Stimulated activated naive CD8-positive, alpha-beta T cell treated with anti-CD3 and anti-CD28 coated beads, Interleukin-15, Interleukin-2, amounts not matched to agents 100 ng/mL and 50 ng/mL, for 24 hours (primary cell): Measurements from ENCODE around the gene KLK11.

Experiments used
- H3K27ac Mint-ChIP-seq: one replicate; pipeline ENCODE4 v1.8.0; 2021; ENCODE audit warnings: mild to moderate bottlenecking, mixed read lengths
- H3K27me3 Mint-ChIP-seq: one replicate; pipeline ENCODE4 v1.8.0; 2021; ENCODE audit warnings: mixed read lengths
- H3K36me3 Mint-ChIP-seq: one replicate; pipeline ENCODE4 v1.8.0; 2021; ENCODE audit warnings: low read depth, mixed read lengths
- H3K4me1 Mint-ChIP-seq: one replicate; pipeline ENCODE4 v1.8.0; 2021; ENCODE audit warnings: low read depth, mixed read lengths
- H3K4me3 Mint-ChIP-seq: one replicate; pipeline ENCODE4 v1.8.0; 2021; ENCODE audit warnings: mild to moderate bottlenecking, mixed read lengths
- H3K9me3 Mint-ChIP-seq: one replicate; pipeline ENCODE4 v1.8.0; 2021; ENCODE audit warnings: mixed read lengths

KLK11 gene

DNA sequence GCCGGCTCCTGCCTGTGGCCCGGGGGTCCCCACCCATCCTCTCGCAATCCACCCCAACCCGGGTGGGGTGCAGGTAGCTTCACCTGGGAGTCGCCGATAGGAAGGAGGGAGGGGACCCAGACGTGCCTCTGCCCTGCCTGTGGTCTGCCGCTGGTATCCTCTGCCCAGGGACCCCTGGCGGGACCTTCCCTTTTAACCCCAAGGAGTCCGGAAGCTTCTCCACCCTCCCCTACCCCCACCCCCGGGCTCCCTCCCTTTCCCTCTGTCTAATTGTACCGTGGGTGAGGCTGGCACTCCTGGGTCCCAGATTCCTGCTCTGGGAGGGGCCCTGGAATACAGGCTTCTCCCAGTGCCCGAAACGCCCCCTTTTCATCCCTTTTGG lies 6.9 kb downstream of the KLK11 start, which contains the start of gene KLK10:
TSS of gene KLK10 (minus strand) at position 166 of the 382 bp plus-strand sequence. CDS start 579 bp downstream, outside the sequence.
- H3K36me3 Mint-ChIP-seq: no peaks in the 10 kb centered on the region
- no peaks in the 10 kb centered on the region for H3K9me3 Mint-ChIP-seq
- peaks cover 15% of the 10 kb centered on the region for H3K4me1 Mint-ChIP-seq
- peaks cover 75% of the 10 kb centered on the region for H3K27me3 Mint-ChIP-seq
- peak within 1 kb of the TSS; percentile 24 for H3K4me3 Mint-ChIP-seq
- H3K27ac Mint-ChIP-seq: no peak within 1 kb of the TSS

DNA sequence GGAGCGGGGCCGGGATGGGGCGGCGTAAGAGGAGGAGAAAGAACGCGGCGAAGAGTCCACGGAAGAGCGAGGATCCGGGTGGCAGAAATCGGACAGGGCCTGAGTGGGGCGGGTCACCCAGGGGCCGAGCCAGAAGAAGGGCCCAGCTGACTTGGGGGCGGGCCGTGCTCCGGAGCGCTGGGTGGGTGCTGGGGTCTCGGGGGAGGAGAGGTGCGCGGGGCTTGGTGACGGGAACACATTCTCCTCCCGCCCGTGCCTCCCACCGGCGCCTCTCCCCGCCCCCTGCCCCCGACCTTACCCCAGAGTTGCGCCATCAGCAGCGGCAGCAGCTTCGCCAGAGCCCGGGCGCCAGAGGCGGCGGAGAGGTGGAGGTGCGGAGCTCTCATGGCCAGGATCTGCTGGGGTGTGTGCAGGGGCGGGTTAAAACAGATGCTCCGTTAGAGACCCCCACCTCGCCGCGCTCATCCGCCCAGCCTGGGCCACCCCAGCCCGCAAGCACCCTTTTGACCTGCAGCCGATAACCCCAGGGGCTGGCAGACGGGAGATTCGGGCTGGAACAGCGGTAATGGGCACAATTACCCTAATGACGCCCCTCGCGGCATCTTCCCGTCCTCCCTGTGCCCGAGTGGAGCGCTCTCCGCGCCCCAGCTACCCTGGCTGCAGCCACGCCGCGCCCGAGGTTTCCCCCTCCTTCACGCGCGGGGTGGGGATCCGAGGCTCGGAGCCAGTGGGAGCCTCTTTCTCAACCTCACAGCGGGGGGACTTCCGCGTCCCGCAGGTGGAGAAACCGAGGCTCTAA lies 7.5 kb downstream of the KLK11 start:
- Mint-ChIP-seq H3K9me3 (no peaks in the 10 kb centered on the region), H3K4me3 (peak overlapping the region; percentile 24), H3K36me3 (no peaks in the 10 kb centered on the region), H3K4me1 (peaks cover 15% of the 10 kb centered on the region), H3K27me3 (peaks cover 78% of the 10 kb centered on the region), H3K27ac (no peak overlapping the region)

DNA sequence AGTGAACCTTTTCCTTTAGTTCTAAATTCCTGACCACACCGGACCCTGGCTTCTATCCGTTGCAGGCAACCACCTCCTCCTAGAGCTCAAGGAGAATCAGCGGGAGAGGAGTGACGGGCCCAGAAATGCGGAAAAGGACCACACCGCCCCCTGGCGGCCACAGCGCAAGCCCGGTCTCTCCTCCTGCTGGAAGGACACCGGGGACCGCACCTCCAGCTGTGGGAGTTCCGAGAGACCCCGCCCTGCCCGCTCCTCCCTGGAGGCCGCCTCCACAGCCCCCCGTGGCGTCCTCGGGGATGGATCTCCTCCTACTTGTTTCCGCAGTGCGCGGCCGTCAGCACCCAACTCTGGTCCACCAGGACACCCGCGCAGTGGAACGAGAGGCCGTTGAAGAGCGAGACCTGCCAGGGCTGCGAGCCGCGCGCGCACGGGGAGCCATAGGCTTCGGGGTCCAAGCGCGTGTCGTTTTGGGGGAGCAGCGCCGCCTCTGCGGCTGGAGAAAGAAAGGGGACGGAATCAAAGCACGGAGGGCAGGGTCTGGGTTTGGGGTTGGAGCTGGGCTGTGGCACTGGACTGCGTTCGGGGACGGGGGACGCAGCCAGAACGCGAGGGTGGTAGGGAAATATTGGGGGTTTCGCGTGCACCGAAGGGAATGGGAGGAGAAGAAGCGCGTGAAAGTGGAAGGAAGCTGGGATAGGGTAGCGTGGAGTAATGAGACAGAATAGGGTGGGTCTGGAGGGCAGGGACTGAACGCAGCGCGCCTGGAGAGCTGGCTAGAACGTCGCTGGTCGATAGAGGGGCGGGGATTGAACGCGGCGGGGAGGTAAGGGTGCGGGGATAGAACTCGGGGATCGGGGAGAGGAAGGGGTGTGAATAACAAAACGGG lies 9.4 kb downstream of the KLK11 start:
- Mint-ChIP-seq H3K4me1 (peaks cover 15% of the 10 kb centered on the region), H3K9me3 (no peaks in the 10 kb centered on the region), H3K27me3 (peaks cover 70% of the 10 kb centered on the region), H3K36me3 (no peaks in the 10 kb centered on the region), H3K27ac (no peak overlapping the region), H3K4me3 (peak overlapping the region; percentile 1)

DNA sequence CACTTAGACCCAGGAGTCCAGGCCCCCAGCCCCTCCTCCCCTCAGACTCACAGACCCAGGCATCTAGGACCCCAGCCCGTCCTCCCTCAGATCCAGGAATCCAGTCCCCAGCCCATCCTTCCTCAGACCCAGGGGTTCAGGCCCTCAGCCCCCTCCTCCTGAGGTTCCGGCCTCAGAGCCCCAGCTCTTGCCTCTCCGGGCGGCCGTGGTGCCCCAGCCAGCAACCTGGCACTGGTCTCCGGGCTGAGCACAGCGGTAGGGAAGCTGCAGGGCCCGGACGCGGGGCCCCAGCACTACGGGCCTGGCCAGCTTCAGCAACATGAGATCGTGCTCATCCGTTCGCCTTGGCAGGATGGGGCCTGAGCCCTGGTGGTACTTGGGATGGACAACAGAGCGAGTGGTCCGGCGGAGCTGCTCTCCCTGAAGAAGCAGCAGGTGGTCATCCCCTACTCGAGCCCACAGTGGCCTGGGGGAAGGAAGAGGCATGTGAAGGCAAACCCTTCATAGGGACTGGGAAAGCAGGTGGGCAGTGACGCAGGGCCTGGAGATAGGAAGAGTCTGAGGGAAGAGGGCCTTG lies 10.6 kb downstream of the KLK11 start:
- peaks cover 63% of the 10 kb centered on the region for H3K27me3 Mint-ChIP-seq
- H3K4me3 Mint-ChIP-seq: no peak overlapping the region
- H3K4me1 Mint-ChIP-seq: peaks cover 15% of the 10 kb centered on the region
- no peak overlapping the region for H3K27ac Mint-ChIP-seq
- no peaks in the 10 kb centered on the region for H3K36me3 Mint-ChIP-seq
- no peaks in the 10 kb centered on the region for H3K9me3 Mint-ChIP-seq

DNA sequence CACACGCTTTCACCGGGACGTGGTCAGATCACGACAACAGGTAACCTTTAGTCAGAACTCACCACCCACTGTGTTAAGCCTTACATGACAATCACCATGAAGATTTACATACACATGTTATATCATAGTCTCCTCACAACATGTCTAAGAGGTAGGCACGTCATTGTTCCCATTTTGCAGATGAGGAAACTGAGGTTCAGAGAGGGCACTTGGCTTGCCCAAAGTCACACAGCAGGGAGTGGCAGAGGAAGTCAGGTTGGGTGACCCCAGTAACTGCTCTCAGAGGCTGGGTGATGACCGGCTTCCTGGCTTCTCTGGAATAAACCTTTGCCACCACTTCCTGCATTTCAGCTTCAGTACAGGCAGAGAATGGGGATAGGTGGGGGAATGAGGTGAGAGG lies 12.2 kb downstream of the KLK11 start:
- no peaks in the 10 kb centered on the region for H3K36me3 Mint-ChIP-seq
- H3K9me3 Mint-ChIP-seq: no peaks in the 10 kb centered on the region
- no peak overlapping the region for H3K27ac Mint-ChIP-seq
- H3K4me1 Mint-ChIP-seq: peaks cover 15% of the 10 kb centered on the region
- H3K27me3 Mint-ChIP-seq: peaks cover 56% of the 10 kb centered on the region
- no peak overlapping the region for H3K4me3 Mint-ChIP-seq

DNA sequence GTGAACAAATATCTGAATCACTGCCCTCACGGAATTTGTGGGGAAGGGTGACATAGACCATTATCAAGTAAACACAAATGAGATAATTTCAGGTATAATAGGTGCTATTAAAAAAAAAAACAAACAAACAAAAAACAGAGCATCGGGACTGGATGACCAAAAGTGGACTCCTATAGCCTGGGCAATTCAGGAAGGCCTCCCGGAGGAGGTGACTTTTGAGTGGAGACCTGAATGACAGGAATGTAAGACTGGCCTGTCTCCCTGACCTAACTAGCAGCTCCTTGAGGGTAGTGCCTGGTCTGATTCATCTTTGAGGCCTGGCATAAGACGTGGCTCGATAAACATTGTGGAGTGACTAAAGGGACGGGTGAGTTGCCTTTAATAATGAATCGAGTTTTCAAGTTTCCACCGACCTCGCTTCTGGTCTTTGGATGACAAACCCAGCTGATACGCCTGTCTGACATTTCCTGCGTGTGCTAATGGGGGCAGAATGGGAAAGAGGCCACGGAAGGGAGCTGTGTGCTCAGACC lies 13.7 kb downstream of the KLK11 start:
- Mint-ChIP-seq H3K4me1 (peaks cover 7% of the 10 kb centered on the region), H3K36me3 (no peaks in the 10 kb centered on the region), H3K9me3 (no peaks in the 10 kb centered on the region), H3K27ac (no peak overlapping the region), H3K27me3 (peaks cover 43% of the 10 kb centered on the region), H3K4me3 (no peak overlapping the region)

DNA sequence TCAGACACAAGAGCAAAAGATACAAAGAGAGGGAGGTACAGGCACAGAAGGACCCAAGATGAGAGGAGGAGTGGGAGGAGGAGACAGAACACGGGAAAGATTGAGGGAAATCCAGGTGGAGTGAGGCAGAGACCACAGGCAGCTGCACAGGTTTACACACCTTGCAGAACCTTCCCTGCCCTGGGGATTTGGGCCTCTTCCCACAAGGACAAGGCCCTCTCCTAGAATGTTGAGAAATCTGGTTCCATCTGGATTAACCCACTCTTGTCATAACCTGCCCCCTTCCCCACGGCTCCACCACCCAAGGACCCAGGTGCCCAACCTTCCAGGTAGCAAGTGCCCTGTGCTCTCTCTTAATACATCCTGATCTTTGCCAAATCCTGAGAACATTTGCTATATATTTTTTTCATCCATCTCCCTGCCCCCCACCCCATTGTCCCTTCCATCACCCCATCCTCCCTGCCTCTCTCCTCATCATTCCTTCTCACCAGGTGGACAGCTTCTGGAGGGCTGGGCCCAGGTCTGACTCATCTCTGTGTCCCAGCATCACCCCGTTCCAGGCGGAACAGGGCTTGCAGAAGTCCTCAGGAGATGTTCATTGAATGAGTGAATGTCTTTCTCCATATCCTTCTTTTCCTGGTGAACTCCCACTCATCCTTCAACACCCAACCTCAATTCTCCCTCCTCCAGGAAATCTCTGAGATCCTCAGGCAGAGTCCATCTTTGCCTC lies 16.2 kb downstream of the KLK11 start:
- Mint-ChIP-seq H3K27me3 (peaks cover 28% of the 10 kb centered on the region), H3K4me1 (no peaks in the 10 kb centered on the region), H3K9me3 (no peaks in the 10 kb centered on the region), H3K4me3 (no peak overlapping the region), H3K36me3 (no peaks in the 10 kb centered on the region), H3K27ac (no peak overlapping the region)

DNA sequence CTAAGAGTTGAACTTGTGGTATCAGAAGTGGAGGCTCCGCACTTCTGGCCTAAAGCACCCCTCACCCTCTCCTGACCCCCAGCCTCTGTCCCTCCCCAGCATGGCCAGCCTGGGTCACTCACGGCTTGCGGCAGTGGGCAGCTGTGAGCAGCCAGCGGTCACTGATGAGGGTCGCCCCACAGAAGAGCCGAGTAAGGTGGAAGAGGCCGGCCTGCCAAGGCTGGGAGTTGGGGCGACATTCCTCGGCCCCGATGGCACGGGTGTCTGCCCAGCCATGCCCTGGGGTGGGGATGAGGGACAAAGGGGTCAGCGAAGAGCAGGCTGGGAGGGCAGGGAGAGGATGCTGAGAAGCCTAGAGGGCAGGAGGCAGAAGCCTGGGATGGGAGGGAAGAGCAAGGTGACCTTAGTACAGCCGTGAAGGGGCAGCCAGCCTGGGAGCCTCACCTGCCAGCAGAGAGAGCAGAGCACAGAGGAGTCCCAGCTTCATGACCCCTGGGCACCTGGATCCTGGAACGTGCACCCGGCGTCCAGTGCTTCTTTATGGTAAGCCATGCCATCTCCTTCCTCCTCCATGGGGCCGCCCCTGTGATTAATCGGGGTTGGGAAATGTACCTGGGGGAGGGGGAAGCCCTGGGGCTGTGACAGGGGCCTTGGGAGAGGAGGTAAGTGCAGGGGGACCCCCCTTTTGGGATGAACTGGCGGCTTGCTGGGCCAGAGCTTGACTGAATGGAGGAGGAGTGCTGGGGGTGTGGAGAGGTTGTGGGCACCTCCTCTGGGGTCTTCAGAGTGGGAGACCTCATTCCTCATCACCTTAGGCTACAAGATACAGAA lies 17.1 kb downstream of the KLK11 start:
- H3K4me3 Mint-ChIP-seq: no peak overlapping the region
- H3K9me3 Mint-ChIP-seq: no peaks in the 10 kb centered on the region
- H3K4me1 Mint-ChIP-seq: no peaks in the 10 kb centered on the region
- no peak overlapping the region for H3K27ac Mint-ChIP-seq
- no peaks in the 10 kb centered on the region for H3K36me3 Mint-ChIP-seq
- H3K27me3 Mint-ChIP-seq: peaks cover 26% of the 10 kb centered on the region

DNA sequence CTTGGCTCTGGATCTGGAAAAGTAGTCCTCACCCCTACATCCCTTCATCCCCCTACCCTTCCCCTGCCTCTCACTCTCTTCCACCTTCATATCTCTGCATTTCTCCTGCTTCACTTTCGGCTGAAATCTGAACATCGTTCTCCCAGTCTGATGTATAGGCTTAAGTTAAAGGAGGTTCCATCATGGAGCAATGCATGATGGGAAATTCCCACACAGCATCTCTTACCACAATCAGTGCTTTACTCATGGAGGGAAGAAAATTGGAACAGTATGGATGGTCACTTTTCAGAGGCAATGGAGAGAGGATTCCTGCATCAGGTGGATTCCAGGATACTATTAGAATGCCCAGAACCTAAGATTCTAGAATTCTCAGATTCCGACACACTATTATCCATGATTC lies 18.9 kb downstream of the KLK11 start:
- no peaks in the 10 kb centered on the region for H3K36me3 Mint-ChIP-seq
- no peaks in the 10 kb centered on the region for H3K9me3 Mint-ChIP-seq
- no peak overlapping the region for H3K4me3 Mint-ChIP-seq
- H3K27me3 Mint-ChIP-seq: peaks cover 23% of the 10 kb centered on the region
- no peaks in the 10 kb centered on the region for H3K4me1 Mint-ChIP-seq
- no peak overlapping the region for H3K27ac Mint-ChIP-seq

DNA sequence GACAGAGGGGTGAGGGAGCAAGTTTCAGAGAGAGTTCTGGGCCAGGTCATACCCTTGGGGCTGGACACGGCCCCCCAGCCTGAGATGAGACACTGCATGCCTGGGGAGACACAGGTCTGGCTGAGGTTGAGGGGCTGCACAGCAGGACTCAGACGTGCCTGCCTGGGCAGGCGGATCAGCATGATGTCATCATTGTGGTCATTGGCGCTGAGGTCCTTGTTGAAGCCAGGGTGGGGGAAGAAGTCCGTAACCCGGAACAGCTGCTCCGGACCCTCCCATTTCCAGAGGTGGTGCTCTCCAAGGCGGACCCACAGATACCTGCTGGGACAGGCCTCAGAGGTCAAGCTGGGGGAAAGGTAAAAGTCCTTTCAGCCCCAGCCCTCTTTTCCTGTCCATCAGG lies 20.0 kb downstream of the KLK11 start:
- Mint-ChIP-seq H3K4me3 (no peak overlapping the region), H3K4me1 (no peaks in the 10 kb centered on the region), H3K27me3 (peaks cover 29% of the 10 kb centered on the region), H3K36me3 (no peaks in the 10 kb centered on the region), H3K27ac (no peak overlapping the region), H3K9me3 (no peaks in the 10 kb centered on the region)

DNA sequence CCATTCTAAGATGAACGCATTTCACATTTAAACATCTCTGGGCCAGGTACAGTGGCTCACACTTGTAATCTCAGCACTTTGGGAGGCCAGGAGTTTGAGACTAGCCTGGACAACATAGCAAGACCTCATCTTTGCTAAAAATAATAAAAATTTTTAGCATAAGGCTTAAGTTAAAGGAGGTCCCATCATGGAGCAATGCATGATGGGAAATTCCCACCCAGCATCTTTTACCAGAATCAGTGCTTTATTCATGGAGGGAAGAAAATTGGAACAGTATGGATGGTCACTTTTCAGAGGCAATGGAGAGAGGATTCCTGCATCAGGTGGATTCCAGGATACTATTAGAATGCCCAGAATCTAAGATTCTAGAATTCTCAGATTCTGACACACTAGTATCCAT lies 21.2 kb downstream of the KLK11 start:
- no peak overlapping the region for H3K27ac Mint-ChIP-seq
- no peaks in the 10 kb centered on the region for H3K9me3 Mint-ChIP-seq
- no peaks in the 10 kb centered on the region for H3K4me1 Mint-ChIP-seq
- peaks cover 36% of the 10 kb centered on the region for H3K27me3 Mint-ChIP-seq
- no peak overlapping the region for H3K4me3 Mint-ChIP-seq
- H3K36me3 Mint-ChIP-seq: no peaks in the 10 kb centered on the region

DNA sequence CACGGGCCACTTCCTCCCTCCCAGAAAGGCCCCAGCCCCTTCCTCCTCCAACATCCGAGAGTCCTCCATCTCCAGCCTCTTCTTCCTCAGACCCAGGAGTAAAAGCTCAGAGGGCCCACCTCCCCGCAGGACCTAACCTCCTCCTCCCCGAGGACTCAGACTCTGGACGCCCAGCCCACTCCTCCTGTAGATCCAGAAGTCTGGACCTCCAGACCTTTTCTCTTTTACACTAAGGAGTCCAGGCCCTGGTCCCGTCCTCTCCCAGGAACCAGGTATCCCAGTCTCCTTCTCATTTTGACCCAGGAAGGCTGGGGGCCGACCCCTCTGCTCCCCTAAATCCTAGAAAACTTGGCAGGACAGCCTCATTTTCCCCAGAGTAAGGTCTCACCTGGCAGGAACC lies 23.1 kb downstream of the KLK11 start:
- Mint-ChIP-seq H3K4me1 (no peaks in the 10 kb centered on the region), H3K27ac (no peak overlapping the region), H3K27me3 (peaks cover 35% of the 10 kb centered on the region), H3K4me3 (no peak overlapping the region), H3K36me3 (no peaks in the 10 kb centered on the region), H3K9me3 (no peaks in the 10 kb centered on the region)

DNA sequence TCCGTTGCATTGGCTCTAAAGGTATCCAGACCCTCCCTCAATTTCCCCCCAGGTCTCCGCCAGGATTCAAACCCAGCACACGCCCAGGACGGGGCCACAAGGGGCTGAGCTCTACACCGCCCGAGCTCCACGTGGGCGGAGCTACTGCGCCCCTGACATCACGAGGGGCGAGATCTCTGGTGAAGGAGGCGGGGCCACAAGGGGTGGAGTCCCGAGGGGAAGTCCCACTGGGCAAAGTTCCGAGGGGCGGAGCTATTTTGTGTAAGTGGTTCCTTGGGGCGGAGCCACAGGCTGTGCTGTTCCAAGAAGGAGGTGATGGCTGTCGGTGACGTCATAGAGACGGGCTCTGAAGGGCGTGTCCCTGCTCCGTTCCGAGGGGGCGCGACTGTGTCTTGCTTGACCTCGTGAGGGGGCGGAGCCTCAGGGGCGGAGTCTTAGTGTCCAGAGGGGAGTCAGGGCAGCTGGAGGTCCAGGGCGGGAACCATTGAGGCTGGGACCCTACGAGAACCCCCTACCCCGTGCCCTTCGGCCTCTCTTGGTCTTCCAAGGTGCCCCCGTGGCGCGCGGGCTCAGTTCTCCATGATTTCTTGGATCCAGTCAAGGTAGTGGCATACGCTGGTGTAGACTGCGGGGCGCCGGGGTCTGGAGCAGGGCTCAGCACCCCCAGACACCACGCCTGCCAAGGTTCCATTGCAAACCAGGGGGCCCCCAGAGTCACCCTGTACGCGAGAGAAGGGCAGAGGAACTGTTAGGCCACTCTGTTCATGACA lies 23.7 kb downstream of the KLK11 start:
- Mint-ChIP-seq H3K9me3 (no peaks in the 10 kb centered on the region), H3K4me1 (no peaks in the 10 kb centered on the region), H3K27ac (no peak overlapping the region), H3K36me3 (no peaks in the 10 kb centered on the region), H3K4me3 (no peak overlapping the region), H3K27me3 (peaks cover 41% of the 10 kb centered on the region)
